Smooth muscle cell (in vitro differentiated cells): Measurements from ENCODE around the gene ARHGEF1. TPM values are rescaled to one million over a fixed set of nuclear protein-coding genes. Genes with fewer than 3 reads are reported as not detected.

ENCODE experiments used
- DNase-seq: peaks from one replicate; lab custom pipeline; 2025; ENCODE audit not compliant: unreplicated experiment; lab: John Stamatoyannopoulos, UW
- H2AFZ ChIP-seq: fragments of 200-600 bp; sonication (generic); 2 replicates; pipeline ENCODE4 v1.6.0; 2016; ENCODE audit warnings: antibody characterized with exemption, low read depth, mild to moderate bottlenecking
- H3F3A ChIP-seq: fragments of 200-600 bp; sonication (generic); 2 replicates; pipeline ENCODE4 v1.6.0; 2017; ENCODE audit warnings: antibody characterized with exemption, low read depth
- H3K27ac ChIP-seq: fragments of 200-600 bp; sonication (generic); 2 replicates; pipeline ENCODE4 v1.5.1; 2016; ENCODE audit warnings: low read depth, mild to moderate bottlenecking
- H3K27me3 ChIP-seq: fragments of 200-600 bp; sonication (generic); 2 replicates; pipeline ENCODE4 v1.6.1; 2016; ENCODE audit warnings: low read depth, mild to moderate bottlenecking
- H3K36me3 ChIP-seq: fragments of 200-600 bp; sonication (generic); 2 replicates; pipeline ENCODE4 v1.5.1; 2016; ENCODE audit warnings: low read depth
- H3K4me1 ChIP-seq: fragments of 200-600 bp; sonication (generic); 2 replicates; pipeline ENCODE4 v1.5.1; 2016; ENCODE audit warnings: low read depth
- H3K4me2 ChIP-seq: fragments of 200-600 bp; sonication (generic); 2 replicates; pipeline ENCODE4 v1.6.0; 2016; ENCODE audit warnings: mild to moderate bottlenecking
- H3K4me3 ChIP-seq: fragments of 200-600 bp; sonication (generic); 2 replicates; pipeline ENCODE4 v1.5.1; 2016; ENCODE audit warnings: mild to moderate bottlenecking
- H3K79me2 ChIP-seq: fragments of 200-600 bp; sonication (generic); 2 replicates; pipeline ENCODE4 v1.6.0; 2016; ENCODE audit warnings: low read depth, mild to moderate bottlenecking
- H3K9ac ChIP-seq: fragments of 200-600 bp; sonication (generic); 2 replicates; pipeline ENCODE4 v1.6.0; 2016; ENCODE audit warnings: low read depth
- H3K9me3 ChIP-seq: fragments of 200-600 bp; sonication (generic); replicated peaks from 2 replicates; pipeline ENCODE4 v1.5.1; 2016; ENCODE audit warnings: low read depth
- H4K20me1 ChIP-seq: fragments of 200-600 bp; sonication (generic); 2 replicates; pipeline ENCODE4 v1.6.0; 2016; ENCODE audit warnings: low read depth
- CTCF ChIP-seq: fragments of 200-600 bp; sonication (generic); IDR thresholded peaks from 2 replicates; pipeline ENCODE4 v1.5.1; 2017; ENCODE audit warnings: borderline replicate concordance, mild to moderate bottlenecking, antibody characterized with exemption; ENCODE audit not compliant: insufficient read depth, poor library complexity, severe bottlenecking
- WGBS: methylation state at CpG from one replicate; pipeline ENCODE4 v1.1.7; 2016; ENCODE audit warnings: low lambda C conversion rate; 5-methylcytosine and 5-hydroxymethylcytosine counted together
- polyA plus RNA-seq: library from polyadenylated mRNA; unstranded; fragments of >200 nt; fragmentation: Nextera tagmentation; extraction: Ambion mirVana; gene quantifications from 2 replicates; pipeline ENCODE4 v1.2.1, GENCODE V29; 2016
- total RNA-seq: library from RNA; depleted of rRNA; stranded (reverse); fragments of >200 nt; gene quantifications from 2 replicates; pipeline ENCODE4 v1.2.3, GENCODE V29; 2014

Gene ARHGEF1
- total and polyA plus RNA-seq, 2 experiments from 2014 or later = 24.3 to 69.6 TPM

GRCh38 chr19:41894350-41894749 lies 11.4 kb downstream of the ARHGEF1 start:
- no peak for DNase-seq
- 97% methylated on average over 14 of the region's 14 CpGs for WGBS
- Histone ChIP-seq H3K4me1 (no peaks in the 10 kb centered on the region), H4K20me1 (peaks cover 35% of the 10 kb centered on the region), H3K4me2 (no peak overlapping the region), H3K27ac (no peak overlapping the region), H3K9ac (no peak overlapping the region), H3F3A (no peaks in the 10 kb centered on the region), H3K36me3 (no peaks in the 10 kb centered on the region), H3K27me3 (no peaks in the 10 kb centered on the region), H2AFZ (no peak overlapping the region), H3K79me2 (no peaks in the 10 kb centered on the region), H3K9me3 (no peaks in the 10 kb centered on the region), H3K4me3 (no peak overlapping the region)
- no peak for TF ChIP-seq CTCF

- no peak for TF ChIP-seq CTCF
- Histone ChIP-seq H4K20me1 (peaks cover 20% of the 10 kb centered on the region), H3K9ac (no peak overlapping the region), H3K27ac (no peak overlapping the region), H3K27me3 (no peaks in the 10 kb centered on the region), H2AFZ (no peak overlapping the region), H3K4me3 (no peak overlapping the region), H3K4me1 (no peaks in the 10 kb centered on the region), H3K79me2 (no peaks in the 10 kb centered on the region), H3K9me3 (no peaks in the 10 kb centered on the region), H3K4me2 (no peak overlapping the region), H3K36me3 (no peaks in the 10 kb centered on the region), H3F3A (no peaks in the 10 kb centered on the region)
- WGBS = 91% methylated on average over 18 of the region's 19 CpGs
- DNase-seq = no peak
Observed at GRCh38 chr19:41895745-41896580, 13.0 kb downstream of the ARHGEF1 start.

- Histone ChIP-seq H3F3A (no peaks in the 10 kb centered on the region), H3K36me3 (no peaks in the 10 kb centered on the region), H3K4me3 (no peak overlapping the region), H3K27me3 (no peaks in the 10 kb centered on the region), H3K79me2 (no peaks in the 10 kb centered on the region), H3K9ac (no peak overlapping the region), H2AFZ (no peak overlapping the region), H3K9me3 (no peaks in the 10 kb centered on the region), H3K4me1 (no peaks in the 10 kb centered on the region), H3K27ac (no peak overlapping the region), H3K4me2 (no peak overlapping the region), H4K20me1 (peaks cover 14% of the 10 kb centered on the region)
- no CpG with 5 or more reads among the region's 1 CpG for WGBS
- TF ChIP-seq CTCF = no peak
- no peak for DNase-seq
Observed at GRCh38 chr19:41896581-41896942, 13.6 kb downstream of the ARHGEF1 start.

GRCh38 chr19:41897181-41897580 lies 14.2 kb downstream of the ARHGEF1 start:
- no CpG with 5 or more reads among the region's 3 CpGs for WGBS

More at GRCh38 chr19:41897181-41897580, 14.2 kb downstream of the ARHGEF1 start:
- Histone ChIP-seq H3K36me3 (no peaks in the 10 kb centered on the region), H4K20me1 (peaks cover 8% of the 10 kb centered on the region), H3K4me2 (no peak overlapping the region), H2AFZ (no peak overlapping the region), H3K9ac (no peak overlapping the region), H3F3A (no peaks in the 10 kb centered on the region), H3K9me3 (no peaks in the 10 kb centered on the region), H3K4me1 (no peaks in the 10 kb centered on the region), H3K27ac (no peak overlapping the region), H3K4me3 (no peak overlapping the region), H3K27me3 (no peaks in the 10 kb centered on the region), H3K79me2 (no peaks in the 10 kb centered on the region)
- no peak for TF ChIP-seq CTCF
- no peak for DNase-seq
